Gastrocnemius medialis (tissue), 4 donors: ENCODE data around the gene TFB1M.

Source experiments
- CTCF ChIP-seq, 5 experiments: fragments of 450-650 bp in 3 of 5; fragments of 200-600 bp in 2 of 5; sonication (generic) in 2 of 5; IDR thresholded peaks in 4 of 5; conservative IDR thresholded peaks in 1 of 5; 1 replicate in 4 of 5; 2 replicates in 1 of 5; pipeline ENCODE4 v1.5.1; 2016 to 2019; ENCODE audit warnings: antibody characterized with exemption in 5 of 5, mild to moderate bottlenecking in 3 of 5, moderate library complexity in 3 of 5
- POLR2A ChIP-seq, 2 donors: fragments of 450-650 bp; IDR thresholded peaks; one replicate each; pipeline ENCODE4 v1.6.1; 2017; ENCODE audit warnings: antibody characterized with exemption in 2 of 2, mild to moderate bottlenecking in 2 of 2, moderate library complexity in 2 of 2

GRCh38 chr6:155222506-155222905, 91.8 kb downstream of the TFB1M start:
- TF ChIP-seq CTCF (IDR thresholded peaks at IDR 0.05 in 4 of 5, conservative IDR thresholded peaks at IDR 0.05 in 1 of 5), result no peak
- no peak for TF ChIP-seq POLR2A (IDR thresholded peaks at IDR 0.05)
